ENCODE data around the gene ATG7. TPM values are rescaled to one million over a fixed set of nuclear protein-coding genes. Genes with fewer than 3 reads are reported as not detected.

The ATG7 gene
- polyA plus RNA-seq, 2 of the 4 experiments (the other 2 are of a cell fraction), result 27.2 to 41.2 TPM

DNA sequence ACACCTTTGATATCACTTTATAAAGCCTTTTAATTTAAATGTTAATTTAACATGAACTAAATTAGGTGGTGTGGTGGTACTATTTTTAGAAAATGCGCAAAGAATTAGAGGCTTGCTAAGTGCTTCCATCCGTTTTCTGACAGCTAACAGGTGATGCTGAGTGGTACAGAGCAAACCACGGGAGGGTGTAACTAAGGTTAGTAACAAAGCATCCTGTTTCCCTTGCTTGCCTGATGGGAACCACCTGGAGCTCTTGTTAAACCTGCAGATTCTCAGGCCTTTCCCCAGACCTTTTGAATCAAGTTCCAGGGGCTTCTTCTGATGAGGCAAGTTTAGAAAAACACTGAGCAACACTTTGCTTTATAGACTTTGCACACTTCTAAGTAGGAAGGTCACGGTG, 101.0 kb downstream of the ATG7 start:
- POLR2A ChIA-PET, result no interaction called here
- H3K27ac ChIP-seq, result no peak overlapping the region
- no peak overlapping the region for H3K4me3 ChIP-seq
- 84% methylated on average over 4 of the region's 4 CpGs for WGBS (ENCODE audit: missing lambda C conversion rate)
- CTCF ChIA-PET, result interaction anchor here (0.9 kb wide), 1 partner anchor 278 kb away, joined by 3 read pairs; no protein-coding TSS in a partner anchor
- DNase-seq (ENCODE audit: low read depth in 1 of 2, low spot score in 1 of 2) (no peak), ATAC-seq (no peak), FAIRE-seq (no peak)
- no peaks in the 10 kb centered on the region for H3K4me1 ChIP-seq
- H3K9me3 ChIP-seq, result no peaks in the 10 kb centered on the region
- TF ChIP-seq EHF (CRISPR knock-in tag; IDR thresholded peaks at IDR 0.05) (no peak), CHD4 (IDR thresholded peaks at IDR 0.05; ENCODE audit: borderline replicate concordance) (no peak), HOXB13 (CRISPR knock-in tag; IDR thresholded peaks at IDR 0.05; ENCODE audit: low read depth) (no peak), TP53 (CRISPR knock-in tag; IDR thresholded peaks at IDR 0.05) (no peak), POLR2A (IDR thresholded peaks at IDR 0.05; ENCODE audit: low read length) (no peak), CHD2 (IDR thresholded peaks at IDR 0.05; ENCODE audit: low read length, partially characterized antibody) (no peak), CBX8 (IDR thresholded peaks at IDR 0.05) (no peak), NPAS2 (CRISPR knock-in tag; IDR thresholded peaks at IDR 0.05; ENCODE audit: borderline replicate concordance) (no peak), RARB (CRISPR knock-in tag; IDR thresholded peaks at IDR 0.05) (no peak), MAZ (IDR thresholded peaks at IDR 0.05; ENCODE audit: borderline replicate concordance, low read depth, low read length) (no peak), FOXS1 (CRISPR knock-in tag; IDR thresholded peaks at IDR 0.05) (no peak), JUNB (IDR thresholded peaks at IDR 0.05) (no peak), ZFP36 (IDR thresholded peaks at IDR 0.05; ENCODE audit: borderline replicate concordance, partially characterized antibody) (no peak), KDM5A (IDR thresholded peaks at IDR 0.05) (no peak)
- TF ChIP-seq, protein P1, sequence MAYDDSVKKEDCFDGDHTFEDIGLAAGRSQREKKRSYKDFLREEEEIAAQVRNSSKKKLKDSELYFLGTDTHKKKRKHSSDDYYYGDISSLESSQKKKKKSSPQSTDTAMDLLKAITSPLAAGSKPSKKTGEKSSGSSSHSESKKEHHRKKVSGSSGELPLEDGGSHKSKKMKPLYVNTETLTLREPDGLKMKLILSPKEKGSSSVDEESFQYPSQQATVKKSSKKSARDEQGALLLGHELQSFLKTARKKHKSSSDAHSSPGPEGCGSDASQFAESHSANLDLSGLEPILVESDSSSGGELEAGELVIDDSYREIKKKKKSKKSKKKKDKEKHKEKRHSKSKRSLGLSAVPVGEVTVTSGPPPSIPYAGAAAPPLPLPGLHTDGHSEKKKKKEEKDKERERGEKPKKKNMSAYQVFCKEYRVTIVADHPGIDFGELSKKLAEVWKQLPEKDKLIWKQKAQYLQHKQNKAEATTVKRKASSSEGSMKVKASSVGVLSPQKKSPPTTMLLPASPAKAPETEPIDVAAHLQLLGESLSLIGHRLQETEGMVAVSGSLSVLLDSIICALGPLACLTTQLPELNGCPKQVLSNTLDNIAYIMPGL (CRISPR knock-in tag; IDR thresholded peaks at IDR 0.05; ENCODE audit: borderline replicate concordance), result no peak
- TF ChIP-seq, protein P2, sequence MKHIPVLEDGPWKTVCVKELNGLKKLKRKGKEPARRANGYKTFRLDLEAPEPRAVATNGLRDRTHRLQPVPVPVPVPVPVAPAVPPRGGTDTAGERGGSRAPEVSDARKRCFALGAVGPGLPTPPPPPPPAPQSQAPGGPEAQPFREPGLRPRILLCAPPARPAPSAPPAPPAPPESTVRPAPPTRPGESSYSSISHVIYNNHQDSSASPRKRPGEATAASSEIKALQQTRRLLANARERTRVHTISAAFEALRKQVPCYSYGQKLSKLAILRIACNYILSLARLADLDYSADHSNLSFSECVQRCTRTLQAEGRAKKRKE (CRISPR knock-in tag; IDR thresholded peaks at IDR 0.05; ENCODE audit: low read depth), result no peak
- TF ChIP-seq, protein P3, sequence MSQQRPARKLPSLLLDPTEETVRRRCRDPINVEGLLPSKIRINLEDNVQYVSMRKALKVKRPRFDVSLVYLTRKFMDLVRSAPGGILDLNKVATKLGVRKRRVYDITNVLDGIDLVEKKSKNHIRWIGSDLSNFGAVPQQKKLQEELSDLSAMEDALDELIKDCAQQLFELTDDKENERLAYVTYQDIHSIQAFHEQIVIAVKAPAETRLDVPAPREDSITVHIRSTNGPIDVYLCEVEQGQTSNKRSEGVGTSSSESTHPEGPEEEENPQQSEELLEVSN (IDR thresholded peaks at IDR 0.05; ENCODE audit: borderline replicate concordance, low read depth), result no peak
- H3K4me2 ChIP-seq, result no peak overlapping the region

DNA sequence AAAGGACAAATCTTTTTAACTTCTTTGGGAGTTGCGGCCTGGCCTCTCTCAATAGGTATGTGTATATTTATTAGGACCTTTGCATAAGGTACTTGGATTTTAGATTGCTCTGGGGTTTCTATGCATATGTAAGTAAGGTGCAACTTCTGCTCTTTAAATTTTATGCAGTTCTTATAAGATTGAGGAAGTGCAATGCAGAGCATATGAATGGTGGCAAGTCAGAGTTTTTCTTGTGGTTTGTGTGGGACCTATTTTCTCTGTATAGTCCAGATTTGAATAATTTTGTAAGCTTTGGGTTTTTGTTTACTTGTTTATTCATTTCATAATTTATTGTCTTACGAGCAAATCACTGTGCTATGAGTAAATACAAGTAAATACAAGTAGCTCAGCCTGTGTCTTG, 101.5 kb downstream of the ATG7 start:
- DNase-seq (ENCODE audit: low read depth in 1 of 2, low spot score in 1 of 2) (no peak), ATAC-seq (no peak), FAIRE-seq (no peak)
- ChIA-PET CTCF (no interaction called here), POLR2A (no interaction called here)
- TF ChIP-seq MAZ (IDR thresholded peaks at IDR 0.05; ENCODE audit: borderline replicate concordance, low read depth, low read length) (no peak), MYC (IDR thresholded peaks at IDR 0.05; ENCODE audit: borderline replicate concordance, low read length) (no peak), RNF2 (IDR thresholded peaks at IDR 0.05; ENCODE audit: borderline replicate concordance, low read depth) (no peak), ZC3H11A (IDR thresholded peaks at IDR 0.05) (no peak), EP300 (IDR thresholded peaks at IDR 0.05) (no peak), HDAC2 (IDR thresholded peaks at IDR 0.05) (no peak), CEBPB (IDR thresholded peaks at IDR 0.05) (no peak), FOXS1 (CRISPR knock-in tag; IDR thresholded peaks at IDR 0.05) (no peak), FOSL2 (IDR thresholded peaks at IDR 0.05) (no peak), FOSL2 (CRISPR knock-in tag; IDR thresholded peaks at IDR 0.05) (no peak), SREBF2 (IDR thresholded peaks at IDR 0.05) (no peak), CBX2 (IDR thresholded peaks at IDR 0.05; ENCODE audit: borderline replicate concordance, low read depth) (no peak), RFX5 (IDR thresholded peaks at IDR 0.05) (no peak), ZSCAN20 (CRISPR knock-in tag; IDR thresholded peaks at IDR 0.05) (no peak)
- TF ChIP-seq, protein P3 (IDR thresholded peaks at IDR 0.05; ENCODE audit: borderline replicate concordance, low read depth), result no peak
- TF ChIP-seq, protein P4, sequence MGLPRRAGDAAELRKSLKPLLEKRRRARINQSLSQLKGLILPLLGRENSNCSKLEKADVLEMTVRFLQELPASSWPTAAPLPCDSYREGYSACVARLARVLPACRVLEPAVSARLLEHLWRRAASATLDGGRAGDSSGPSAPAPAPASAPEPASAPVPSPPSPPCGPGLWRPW (IDR thresholded peaks at IDR 0.05), result no peak
- TF ChIP-seq, protein P1 (CRISPR knock-in tag; IDR thresholded peaks at IDR 0.05; ENCODE audit: borderline replicate concordance), result no peak
- TF ChIP-seq, protein P5, sequence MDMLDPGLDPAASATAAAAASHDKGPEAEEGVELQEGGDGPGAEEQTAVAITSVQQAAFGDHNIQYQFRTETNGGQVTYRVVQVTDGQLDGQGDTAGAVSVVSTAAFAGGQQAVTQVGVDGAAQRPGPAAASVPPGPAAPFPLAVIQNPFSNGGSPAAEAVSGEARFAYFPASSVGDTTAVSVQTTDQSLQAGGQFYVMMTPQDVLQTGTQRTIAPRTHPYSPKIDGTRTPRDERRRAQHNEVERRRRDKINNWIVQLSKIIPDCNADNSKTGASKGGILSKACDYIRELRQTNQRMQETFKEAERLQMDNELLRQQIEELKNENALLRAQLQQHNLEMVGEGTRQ (IDR thresholded peaks at IDR 0.05), result no peak
- no peaks in the 10 kb centered on the region for H3K4me1 ChIP-seq
- H3K4me2 ChIP-seq, result no peak overlapping the region
- no peak overlapping the region for H3K4me3 ChIP-seq
- 89% methylated on average over 2 of the region's 2 CpGs for WGBS (ENCODE audit: missing lambda C conversion rate)
- H3K27ac ChIP-seq, result no peak overlapping the region
- no peaks in the 10 kb centered on the region for H3K9me3 ChIP-seq

Data from A549 (cell line).